PC-3 (cell line): ENCODE results near the gene EIF5A2. TPM values are rescaled to one million over a fixed set of nuclear protein-coding genes. Genes with fewer than 3 reads are reported as not detected.
"Not testable (repeated sequence)": the region's sequence is repeated elsewhere in the genome, so short reads cannot be mapped to it uniquely, and the experiment has no call there.

Source experiments
- ATAC-seq: fragments of 200-7000 bp; cut with Tn5 transposase; 2 replicates; pipeline ENCODE4 v1.9.1; 2020; ENCODE audit warnings: mild to moderate bottlenecking, moderate library complexity
- BruUV-seq: library from RNA; stranded (reverse); fragments of 400-500 nt; replicated peaks from 2 replicates; lab custom pipeline; 2021; lab: Mats Ljungman, UMichigan
- CTCF ChIA-PET: fragments of 300-600 bp; sonication (Branson Sonifier 250); formaldehyde crosslinking; loops from one replicate; lab custom pipeline; 2022; ENCODE audit warnings: antibody characterized with exemption; lab: Charles Lee
- POLR2A ChIA-PET: fragments of 300-600 bp; sonication (Branson Sonifier 250); formaldehyde crosslinking; loops from one replicate; lab custom pipeline; 2022; ENCODE audit warnings: antibody characterized with exemption; ENCODE audit not compliant: unreplicated experiment; lab: Charles Lee
- DNase-seq: peaks from one replicate; pipeline ENCODE4 v3.0.0-alpha.2; 2015
- H2AFZ ChIP-seq: fragments of 300-600 bp; sonication (generic); 2 replicates; pipeline ENCODE4 v1.6.0; 2016; ENCODE audit warnings: antibody characterized with exemption, low read length
- H3F3A ChIP-seq: fragments of 300-600 bp; sonication (generic); one replicate; pipeline ENCODE4 v1.6.0; 2017; ENCODE audit warnings: antibody characterized with exemption, low read length, control low read depth, mild to moderate bottlenecking; ENCODE audit not compliant: unreplicated experiment
- H3K27ac ChIP-seq: fragments of 300-600 bp; sonication (generic); 2 replicates; pipeline ENCODE4 v1.5.1; 2016; ENCODE audit warnings: mild to moderate bottlenecking, low read length
- H3K27me3 ChIP-seq: fragments of 300-600 bp; sonication (generic); 2 replicates; pipeline ENCODE4 v1.6.1; 2016; ENCODE audit warnings: low read length, mixed read lengths
- H3K36me3 ChIP-seq: fragments of 300-600 bp; sonication (generic); 2 replicates; pipeline ENCODE4 v1.6.1; 2016; ENCODE audit warnings: low read depth, mixed run types, low read length, mixed read lengths
- H3K4me1 ChIP-seq: fragments of 300-600 bp; sonication (generic); 2 replicates; pipeline ENCODE4 v1.5.1; 2016; ENCODE audit warnings: low read length; ENCODE audit not compliant: insufficient read depth
- H3K4me2 ChIP-seq: fragments of 300-600 bp; sonication (generic); 2 replicates; pipeline ENCODE4 v1.6.0; 2016; ENCODE audit warnings: low read length
- H3K4me3 ChIP-seq: fragments of 300-600 bp; sonication (generic); 2 replicates; pipeline ENCODE4 v1.5.1; 2016; ENCODE audit warnings: mild to moderate bottlenecking, low read length, mixed read lengths
- H3K79me2 ChIP-seq: fragments of 300-600 bp; sonication (generic); 2 replicates; pipeline ENCODE4 v1.6.1; 2017; ENCODE audit warnings: low read length, mixed read lengths
- H3K9ac ChIP-seq: fragments of 300-600 bp; sonication (generic); 2 replicates; pipeline ENCODE4 v1.6.0; 2016; ENCODE audit warnings: mild to moderate bottlenecking, low read length
- H3K9me2 ChIP-seq: fragments of 300-600 bp; sonication (generic); replicated peaks from 2 replicates; pipeline ENCODE4 v1.6.1; 2016; ENCODE audit warnings: mixed run types, low read length, mixed read lengths
- H3K9me3 ChIP-seq: fragments of 300-600 bp; sonication (generic); 2 replicates; pipeline ENCODE4 v1.6.1; 2016; ENCODE audit warnings: low read length, mixed read lengths
- H4K20me1 ChIP-seq: fragments of 300-600 bp; sonication (generic); 2 replicates; pipeline ENCODE4 v1.6.1; 2016; ENCODE audit warnings: low read length, mixed read lengths
- CTCF ChIP-seq: fragments of 300-600 bp; sonication (generic); conservative IDR thresholded peaks from 2 replicates; pipeline ENCODE4 v1.5.1; 2017; ENCODE audit warnings: antibody characterized with exemption, low read depth, mild to moderate bottlenecking, low read length
- EZH2 ChIP-seq: fragments of 300-600 bp; sonication (generic); IDR thresholded peaks from one replicate; pipeline ENCODE4 v1.6.1; 2017; ENCODE audit warnings: antibody characterized with exemption, mild to moderate bottlenecking, low read length; ENCODE audit not compliant: unreplicated experiment
- EZH2phosphoT487 ChIP-seq: fragments of 300-600 bp; sonication (generic); IDR thresholded peaks from 2 replicates; pipeline ENCODE4 v1.6.1; 2018; ENCODE audit warnings: mild to moderate bottlenecking, antibody characterized with exemption, low read length, borderline replicate concordance
- intact Hi-C: fragments of 100-400 bp; cut with micrococcal nuclease; formaldehyde crosslinking; loops from 2 replicates; pipeline ENCODE4 v1.9.0; 2023
- total RNA-seq: library from RNA; depleted of rRNA; stranded (reverse); fragments of >200 nt; gene quantifications from 2 replicates; pipeline ENCODE4 v1.2.3, GENCODE V29; 2014

EIF5A2 gene
- total RNA-seq, 1 experiment from 2014 or later: 11.1 TPM

GRCh38 chr3:170923553-170923952, 15.1 kb upstream of the EIF5A2 start:
- H3F3A ChIP-seq, H2AFZ ChIP-seq, H3K9me2 ChIP-seq, H3K27ac ChIP-seq, H3K4me2 ChIP-seq, DNase-seq, H3K27me3 ChIP-seq, POLR2A ChIA-PET, H3K79me2 ChIP-seq, H3K36me3 ChIP-seq, intact Hi-C loops, H3K4me1 ChIP-seq, BruUV-seq, ATAC-seq, H3K9me3 ChIP-seq, H3K9ac ChIP-seq, CTCF ChIA-PET, H3K4me3 ChIP-seq, H4K20me1 ChIP-seq: not testable (repeated sequence)

- H4K20me1 ChIP-seq: no peaks in the 10 kb centered on the region
Measured at GRCh38 chr3:170918715-170919114, 10.3 kb upstream of the EIF5A2 start.

GRCh38 chr3:170914690-170915089, 6.3 kb upstream of the EIF5A2 start:
- Histone ChIP-seq H3K9me2 (no peaks in the 10 kb centered on the region), H3K4me2 (no peak overlapping the region), H3K9ac (no peak overlapping the region), H3F3A (no peaks in the 10 kb centered on the region), H3K9me3 (peaks cover 21% of the 10 kb centered on the region; the same call in 1 of the 2 replicates), H4K20me1 (no peaks in the 10 kb centered on the region), H3K36me3 (no peaks in the 10 kb centered on the region; the same call in 1 of the 2 replicates), H3K79me2 (no peaks in the 10 kb centered on the region), H3K27me3 (no peaks in the 10 kb centered on the region), H3K4me3 (no peak overlapping the region), H3K4me1 (peaks cover 2% of the 10 kb centered on the region; the same call in 1 of the 2 replicates), H3K27ac (no peak overlapping the region), H2AFZ (peak overlapping the region; percentile 34; the same call in 1 of the 2 replicates)
- TF ChIP-seq EZH2phosphoT487 (no peak), CTCF (no peak), EZH2 (no peak)
- intact Hi-C loops: no loop called here
- DNase-seq (no peak), ATAC-seq (no peak)
- ChIA-PET POLR2A (no interaction called here), CTCF (no interaction called here)
- no TSS peak for BruUV-seq

More at GRCh38 chr3:170918715-170919114, 10.3 kb upstream of the EIF5A2 start:
- no peaks in the 10 kb centered on the region for H3K4me1 ChIP-seq
- H3K9ac ChIP-seq: no peak overlapping the region
- ChIA-PET POLR2A (no interaction called here), CTCF (no interaction called here)
- no peak overlapping the region for H3K27ac ChIP-seq
- no peaks in the 10 kb centered on the region for H3K27me3 ChIP-seq
- H3K79me2 ChIP-seq: no peaks in the 10 kb centered on the region
- BruUV-seq: no TSS peak
- peaks cover 9% of the 10 kb centered on the region; the same call in 1 of the 2 replicates for H3K9me3 ChIP-seq
- no peak overlapping the region for H2AFZ ChIP-seq
- TF ChIP-seq EZH2phosphoT487 (no peak), EZH2 (no peak), CTCF (no peak)
- no peak overlapping the region for H3K4me3 ChIP-seq
- no peak overlapping the region for H3K4me2 ChIP-seq
- no peak for DNase-seq
- H3F3A ChIP-seq: no peaks in the 10 kb centered on the region
- no peaks in the 10 kb centered on the region for H3K9me2 ChIP-seq
- ATAC-seq: no peak
- H3K36me3 ChIP-seq: no peaks in the 10 kb centered on the region; the same call in 1 of the 2 replicates
- intact Hi-C loops: no loop called here
